Fibroblast of lung (primary cell): ENCODE measurements around the gene TMTC2. TPM values are rescaled to one million over a fixed set of nuclear protein-coding genes. Genes with fewer than 3 reads are reported as not detected.

Experiments
- DNase-seq, 2 donors: peaks; one replicate each; pipeline versions ENCODE4 v3.0.0 to v3.0.0-alpha.2; 2010; ENCODE audit warnings: low read depth in 2 of 2
- H2AFZ ChIP-seq: 2 replicates; pipeline ENCODE4 v1.5.1; 2012; ENCODE audit warnings: low read length, control low read depth, inconsistent platforms
- H3K27ac ChIP-seq: 2 replicates; pipeline ENCODE4 v1.5.1; 2011; ENCODE audit warnings: low read length, control low read depth; ENCODE audit not compliant: insufficient read depth
- H3K27me3 ChIP-seq: 2 replicates; pipeline ENCODE4 v1.5.1; 2011; ENCODE audit warnings: mild to moderate bottlenecking, low read length; ENCODE audit not compliant: control insufficient read depth, insufficient read depth
- H3K36me3 ChIP-seq: 2 replicates; pipeline ENCODE4 v1.5.1; 2011; ENCODE audit warnings: low read length; ENCODE audit not compliant: control insufficient read depth, insufficient read depth
- H3K4me1 ChIP-seq: 2 replicates; pipeline ENCODE4 v1.5.1; 2011; ENCODE audit warnings: low read length; ENCODE audit not compliant: control insufficient read depth, insufficient read depth; ENCODE audit errors: extremely low read depth
- H3K4me2 ChIP-seq: 2 replicates; pipeline ENCODE4 v1.5.1; 2011; ENCODE audit warnings: low read length, control low read depth; ENCODE audit not compliant: insufficient read depth; ENCODE audit errors: extremely low read depth
- H3K4me3 ChIP-seq, 4 experiments: fragments of 200-600 bp in 1 of 4; sonication (generic) in 1 of 4; replicated peaks in 1 of 4; 2 replicates each; pipeline ENCODE4 v1.5.1; 2011 to 2016; ENCODE audit warnings: low read length in 4 of 4, low read depth in 3 of 4, mild to moderate bottlenecking in 3 of 4, control low read depth in 2 of 4, inconsistent platforms in 1 of 4, mixed read lengths in 1 of 4; ENCODE audit not compliant: insufficient read depth in 1 of 4; ENCODE audit errors: control extremely low read depth in 1 of 4
- H3K79me2 ChIP-seq: 2 replicates; pipeline ENCODE4 v1.5.1; 2012; ENCODE audit warnings: mild to moderate bottlenecking, low read length, inconsistent platforms; ENCODE audit not compliant: control insufficient read depth, insufficient read depth
- H3K9ac ChIP-seq: 2 replicates; pipeline ENCODE4 v1.5.1; 2011; ENCODE audit warnings: mild to moderate bottlenecking, low read length, control low read depth; ENCODE audit not compliant: insufficient read depth
- H3K9me3 ChIP-seq: 2 replicates; pipeline ENCODE4 v1.5.1; 2012; ENCODE audit warnings: low read depth, low read length; ENCODE audit not compliant: control insufficient read depth, insufficient read depth
- H4K20me1 ChIP-seq: 2 replicates; pipeline ENCODE4 v1.5.1; 2011; ENCODE audit warnings: low read length; ENCODE audit not compliant: control insufficient read depth, insufficient read depth; ENCODE audit errors: extremely low read depth
- EZH2 ChIP-seq: IDR thresholded peaks from 2 replicates; pipeline ENCODE4 v1.5.1; 2012; ENCODE audit warnings: low read length, control low read depth, mild to moderate bottlenecking; ENCODE audit errors: missing control alignments
- polyA plus RNA-seq, 2 donors: library from polyadenylated mRNA; depleted of rRNA in 1 of 2; stranded (reverse) in 1 of 2; unstranded in 1 of 2; fragments of >200 nt; gene quantifications; 2 replicates each; pipeline ENCODE4 v1.2.1, GENCODE V29; 2011 to 2012; ENCODE audit warnings: missing spikeins in 1 of 2
- total RNA-seq: library from RNA; depleted of rRNA; stranded (reverse); fragments of >200 nt; gene quantifications from 2 replicates; pipeline ENCODE4 v1.2.1, GENCODE V29; 2014
- TF ChIP-seq, protein P1 (sequence below), 2 donors: IDR thresholded peaks in 1 of 2; conservative IDR thresholded peaks in 1 of 2; 1 replicate in 1 of 2; 2 replicates in 1 of 2; pipeline ENCODE4 v1.5.1; 2011 to 2012; ENCODE audit warnings: low read length in 2 of 2, control low read depth in 1 of 2, inconsistent platforms in 1 of 2, low read depth in 1 of 2, mild to moderate bottlenecking in 1 of 2

TMTC2 gene
- total and polyA plus RNA-seq, 2 donors (not counting 1 experiment from before 2014, with no cell fraction given) = 3.5 to 9.7 TPM

DNA sequence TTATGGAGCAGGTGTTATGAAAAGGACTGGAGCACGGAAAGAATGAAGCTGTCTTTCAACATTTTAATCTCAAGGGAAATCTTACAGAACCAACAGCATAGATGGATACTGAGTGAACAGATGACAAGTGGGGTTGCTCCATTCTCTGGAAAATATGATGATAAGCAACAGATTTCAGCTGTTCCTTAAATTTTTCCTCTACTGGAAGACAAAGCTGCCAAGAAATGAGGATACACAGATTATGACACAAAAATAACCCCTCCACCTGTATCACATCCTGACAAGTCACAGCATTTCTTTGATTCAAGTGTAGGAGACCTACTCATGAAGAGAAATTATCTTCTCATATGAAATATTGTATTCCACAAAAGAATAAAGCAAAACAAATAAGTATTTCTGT is 13.0 kb upstream of the TMTC2 start:
- no peak overlapping the region for H3K27ac ChIP-seq
- no peak for TF ChIP-seq EZH2
- TF ChIP-seq, protein P1, sequence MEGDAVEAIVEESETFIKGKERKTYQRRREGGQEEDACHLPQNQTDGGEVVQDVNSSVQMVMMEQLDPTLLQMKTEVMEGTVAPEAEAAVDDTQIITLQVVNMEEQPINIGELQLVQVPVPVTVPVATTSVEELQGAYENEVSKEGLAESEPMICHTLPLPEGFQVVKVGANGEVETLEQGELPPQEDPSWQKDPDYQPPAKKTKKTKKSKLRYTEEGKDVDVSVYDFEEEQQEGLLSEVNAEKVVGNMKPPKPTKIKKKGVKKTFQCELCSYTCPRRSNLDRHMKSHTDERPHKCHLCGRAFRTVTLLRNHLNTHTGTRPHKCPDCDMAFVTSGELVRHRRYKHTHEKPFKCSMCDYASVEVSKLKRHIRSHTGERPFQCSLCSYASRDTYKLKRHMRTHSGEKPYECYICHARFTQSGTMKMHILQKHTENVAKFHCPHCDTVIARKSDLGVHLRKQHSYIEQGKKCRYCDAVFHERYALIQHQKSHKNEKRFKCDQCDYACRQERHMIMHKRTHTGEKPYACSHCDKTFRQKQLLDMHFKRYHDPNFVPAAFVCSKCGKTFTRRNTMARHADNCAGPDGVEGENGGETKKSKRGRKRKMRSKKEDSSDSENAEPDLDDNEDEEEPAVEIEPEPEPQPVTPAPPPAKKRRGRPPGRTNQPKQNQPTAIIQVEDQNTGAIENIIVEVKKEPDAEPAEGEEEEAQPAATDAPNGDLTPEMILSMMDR (conservative IDR thresholded peaks at IDR 0.05 in 1 of 2, IDR thresholded peaks at IDR 0.05 in 1 of 2; ENCODE audit: low read depth in 1 of 2, low read length in 2 of 2) = no peak
- DNase-seq = no peak
- H3K27me3 ChIP-seq = no peaks in the 10 kb centered on the region
- no peak overlapping the region for H3K4me3 ChIP-seq
- H3K79me2 ChIP-seq = no peaks in the 10 kb centered on the region
- H2AFZ ChIP-seq = no peak overlapping the region
- H3K4me1 ChIP-seq = no peaks in the 10 kb centered on the region
- no peaks in the 10 kb centered on the region for H3K36me3 ChIP-seq
- H3K9me3 ChIP-seq = no peaks in the 10 kb centered on the region
- H3K9ac ChIP-seq = no peak overlapping the region
- H4K20me1 ChIP-seq = no peaks in the 10 kb centered on the region
- no peak overlapping the region for H3K4me2 ChIP-seq

DNA sequence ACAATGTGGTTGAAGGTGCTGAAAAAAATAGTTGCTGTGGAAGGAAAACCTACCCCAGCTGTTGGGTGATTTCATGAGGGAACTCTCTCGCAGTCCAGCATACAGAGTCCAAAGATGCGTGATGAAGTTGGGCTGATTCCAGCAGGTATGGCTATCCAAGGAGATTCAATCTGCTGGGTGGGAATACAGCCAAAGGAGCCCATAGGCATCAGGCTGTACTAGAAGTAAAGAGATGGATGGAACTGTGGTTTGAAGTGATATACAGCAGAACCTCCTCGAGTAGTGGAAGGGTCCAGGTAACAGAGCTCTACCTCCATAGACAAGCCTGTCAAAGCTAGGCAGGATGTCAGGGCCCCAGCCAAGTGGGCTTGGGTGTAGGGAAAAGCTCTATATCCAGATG is 11.5 kb upstream of the TMTC2 start:
- no peak overlapping the region for H3K4me3 ChIP-seq
- TF ChIP-seq EZH2 = no peak
- TF ChIP-seq, protein P1 (conservative IDR thresholded peaks at IDR 0.05 in 1 of 2, IDR thresholded peaks at IDR 0.05 in 1 of 2; ENCODE audit: low read depth in 1 of 2, low read length in 2 of 2) = no peak
- H3K4me1 ChIP-seq = no peaks in the 10 kb centered on the region
- no peak overlapping the region for H3K27ac ChIP-seq
- no peaks in the 10 kb centered on the region for H3K79me2 ChIP-seq
- H4K20me1 ChIP-seq = no peaks in the 10 kb centered on the region
- H3K9ac ChIP-seq = no peak overlapping the region
- H3K27me3 ChIP-seq = no peaks in the 10 kb centered on the region
- H3K36me3 ChIP-seq = no peaks in the 10 kb centered on the region
- no peak overlapping the region for H2AFZ ChIP-seq
- no peaks in the 10 kb centered on the region for H3K9me3 ChIP-seq
- no peak for DNase-seq
- H3K4me2 ChIP-seq = no peak overlapping the region

DNA sequence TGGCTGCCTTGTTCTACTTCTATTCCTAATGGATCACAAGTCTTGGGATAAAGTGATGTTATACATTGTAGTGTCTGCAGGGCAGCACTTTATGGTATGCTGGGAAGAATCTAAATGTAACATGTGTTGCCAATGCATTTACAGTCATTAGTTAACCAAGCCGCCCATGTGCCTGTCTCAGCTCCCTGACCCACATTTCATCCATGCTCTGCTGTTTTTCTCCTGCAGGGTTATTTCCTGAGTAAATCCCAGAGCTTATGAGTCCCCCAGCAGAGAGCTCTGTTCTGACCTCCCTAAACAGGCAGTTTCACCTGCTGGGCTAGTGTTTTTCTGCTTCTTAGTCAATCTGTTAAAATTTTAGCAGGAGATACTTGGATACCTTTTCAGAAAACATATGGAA is 4.4 kb upstream of the TMTC2 start:
- H3K4me2 ChIP-seq = no peak overlapping the region
- no peaks in the 10 kb centered on the region for H3K9me3 ChIP-seq
- H2AFZ ChIP-seq = no peak overlapping the region
- H3K27me3 ChIP-seq = no peaks in the 10 kb centered on the region
- H3K9ac ChIP-seq = no peak overlapping the region
- no peaks in the 10 kb centered on the region for H3K36me3 ChIP-seq
- no peak for TF ChIP-seq EZH2
- TF ChIP-seq, protein P1 (conservative IDR thresholded peaks at IDR 0.05 in 1 of 2, IDR thresholded peaks at IDR 0.05 in 1 of 2; ENCODE audit: low read depth in 1 of 2, low read length in 2 of 2) = no peak
- no peaks in the 10 kb centered on the region for H4K20me1 ChIP-seq
- no peak overlapping the region for H3K27ac ChIP-seq
- H3K4me3 ChIP-seq = no peak overlapping the region
- no peak for DNase-seq
- H3K79me2 ChIP-seq = no peaks in the 10 kb centered on the region
- no peaks in the 10 kb centered on the region for H3K4me1 ChIP-seq
